Aorta (tissue), 5 donors: ENCODE results near the gene DLK1. TPM values are rescaled to one million over a fixed set of nuclear protein-coding genes. Genes with fewer than 3 reads are reported as not detected.

Source experiments
- ATAC-seq: fragments of 200-7000 bp; cut with Tn5 transposase; one replicate; pipeline ENCODE4 v1.9.1; 2022; ENCODE audit warnings: moderate library complexity; ENCODE audit not compliant: low FRiP score
- DNase-seq, 2 donors: peaks; one replicate each; pipeline ENCODE4 v3.0.0-alpha.2; 2020
- H3K27ac ChIP-seq, 2 donors: one replicate each; pipeline ENCODE4 v1.5.1; 2013; ENCODE audit warnings: low read length in 2 of 2, mild to moderate bottlenecking in 2 of 2, moderate library complexity in 2 of 2, control low read depth in 1 of 2, inconsistent platforms in 1 of 2, low read depth in 1 of 2
- H3K27me3 ChIP-seq, 2 donors: one replicate each; pipeline ENCODE4 v1.6.1; 2013; ENCODE audit warnings: control low read depth in 1 of 2, low read length in 1 of 2, mild to moderate bottlenecking in 1 of 2, moderate library complexity in 1 of 2; ENCODE audit not compliant: insufficient read depth in 2 of 2, control insufficient read depth in 1 of 2
- H3K36me3 ChIP-seq, 2 donors: one replicate each; pipeline ENCODE4 v1.6.1; 2013; ENCODE audit warnings: control low read depth in 1 of 2, low read length in 1 of 2, mild to moderate bottlenecking in 1 of 2; ENCODE audit not compliant: insufficient read depth in 2 of 2, control insufficient read depth in 1 of 2
- H3K4me1 ChIP-seq, 2 donors: one replicate each; pipeline ENCODE4 v1.6.1; 2013; ENCODE audit warnings: low read length in 2 of 2, control low read depth in 1 of 2, mild to moderate bottlenecking in 1 of 2, moderate library complexity in 1 of 2; ENCODE audit not compliant: insufficient read depth in 2 of 2, control insufficient read depth in 1 of 2
- H3K4me3 ChIP-seq, 2 donors: one replicate each; pipeline ENCODE4 v1.5.1; 2013; ENCODE audit warnings: low read length in 2 of 2, control low read depth in 1 of 2, mild to moderate bottlenecking in 1 of 2
- H3K9me3 ChIP-seq: one replicate; pipeline ENCODE4 v1.6.1; 2013; ENCODE audit warnings: mild to moderate bottlenecking, low read length; ENCODE audit not compliant: control insufficient read depth
- WGBS, 2 donors: extraction: QIAGEN DNeasy Blood & Tissue Kit; methylation state at CpG; one replicate each; pipeline ENCODE4 v1.1.7; 2013; 5-methylcytosine and 5-hydroxymethylcytosine counted together
- intact Hi-C, 2 donors: fragments of 100-400 bp; cut with DNase I; formaldehyde crosslinking; loops; one replicate each; pipeline versions ENCODE4 v1.14.2 to v1.15.0; 2022
- polyA plus RNA-seq, 2 donors: library from polyadenylated mRNA; stranded (reverse); fragments of 200-250 nt; gene quantifications; one replicate each; pipeline ENCODE4 v1.2.3, GENCODE V29; 2013
- total RNA-seq, 2 donors: library from RNA; stranded (reverse); fragmentation: NEBNext Ultra II Directional; extraction: Animal tissue kit (Norgen Biotek cat#: 25700); gene quantifications; one replicate each; pipeline ENCODE4 v1.2.1, GENCODE V29; 2021
- donor health status: healthy with polysubstance abuse.
- donor health status: Bipolar disorder and iron deficiency.
- donor health status: DM: no; HTN: no; CAD: no.
- donor health status: DM: no; HTN: no; CAD: no.
- donor health status: DM: yes; HTN: yes; CAD: no.

DLK1 gene
- total and polyA plus RNA-seq, 4 donors: 0.13 TPM; not detected in 3

DNA sequence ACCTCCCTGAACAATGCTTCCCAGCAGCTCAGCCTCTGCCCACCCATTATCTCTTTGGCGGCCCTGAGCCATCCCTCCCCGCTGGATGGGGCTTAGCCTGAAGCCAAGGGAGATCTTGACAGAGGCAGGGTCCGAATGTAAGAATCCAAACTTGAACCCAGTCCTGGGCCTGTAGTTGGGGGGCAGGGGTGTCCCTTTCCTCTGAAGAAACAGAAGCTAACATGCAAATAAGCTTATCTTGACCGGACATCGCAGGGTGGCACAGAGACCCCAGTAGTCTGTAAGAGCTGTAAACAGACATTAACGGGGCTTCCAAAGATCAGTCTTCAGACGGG lies 6.0 kb downstream of the DLK1 start:
- Histone ChIP-seq H3K27me3 (no peaks in the 10 kb centered on the region), H3K27ac (no peak overlapping the region), H3K9me3 (peaks cover 1% of the 10 kb centered on the region), H3K4me3 (no peak overlapping the region), H3K36me3 (no peaks in the 10 kb centered on the region), H3K4me1 (no peaks in the 10 kb centered on the region)
- intact Hi-C loops: no loop called here
- ATAC-seq (no peak), DNase-seq (peak; percentile 4 to 24)
- WGBS, 2 donors: 51 to 62% methylated on average over 7 of the region's 7 CpGs

DNA sequence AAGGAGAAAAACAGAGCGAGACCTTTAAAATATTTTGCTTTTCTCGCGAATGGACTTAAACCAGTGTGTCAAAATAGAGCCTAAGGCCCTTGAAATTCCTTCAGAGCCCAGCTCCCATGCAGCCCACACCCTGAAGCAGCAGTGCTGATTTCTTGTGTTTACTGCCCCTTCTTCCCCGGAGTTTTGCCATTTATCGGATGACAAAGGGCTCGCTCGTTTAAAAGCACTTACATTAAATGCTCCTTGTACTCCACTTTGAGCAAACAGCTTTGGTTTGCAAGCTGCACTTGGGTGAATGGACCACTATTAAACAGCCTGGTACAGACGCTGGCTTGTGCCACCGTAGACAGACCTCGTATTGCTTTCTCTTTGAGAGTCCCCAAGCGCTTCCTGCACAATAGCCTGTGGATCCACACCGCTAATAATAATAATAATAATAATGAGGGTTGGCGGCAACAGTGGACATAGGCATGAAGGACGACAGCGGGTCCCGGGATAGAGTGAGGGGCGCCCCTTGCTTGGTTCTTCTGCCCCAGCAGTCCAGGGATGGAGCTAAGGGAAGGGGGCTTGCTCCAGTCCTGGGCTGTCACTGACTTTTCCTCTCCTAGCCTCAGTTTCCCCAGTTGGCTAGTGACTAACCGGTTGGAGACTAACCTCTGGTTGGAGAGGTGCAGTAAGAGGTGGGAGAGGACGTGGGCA lies 6.6 kb downstream of the DLK1 start:
- ATAC-seq: no peak
- peak; percentile 11 to 19 for DNase-seq
- Histone ChIP-seq H3K27me3 (no peaks in the 10 kb centered on the region), H3K4me3 (no peak overlapping the region), H3K4me1 (no peaks in the 10 kb centered on the region), H3K9me3 (peaks cover 1% of the 10 kb centered on the region), H3K27ac (no peak overlapping the region), H3K36me3 (no peaks in the 10 kb centered on the region)
- intact Hi-C loops: no loop called here
- 58% methylated on average over 19 of the region's 19 CpGs for WGBS, 2 donors

DNA sequence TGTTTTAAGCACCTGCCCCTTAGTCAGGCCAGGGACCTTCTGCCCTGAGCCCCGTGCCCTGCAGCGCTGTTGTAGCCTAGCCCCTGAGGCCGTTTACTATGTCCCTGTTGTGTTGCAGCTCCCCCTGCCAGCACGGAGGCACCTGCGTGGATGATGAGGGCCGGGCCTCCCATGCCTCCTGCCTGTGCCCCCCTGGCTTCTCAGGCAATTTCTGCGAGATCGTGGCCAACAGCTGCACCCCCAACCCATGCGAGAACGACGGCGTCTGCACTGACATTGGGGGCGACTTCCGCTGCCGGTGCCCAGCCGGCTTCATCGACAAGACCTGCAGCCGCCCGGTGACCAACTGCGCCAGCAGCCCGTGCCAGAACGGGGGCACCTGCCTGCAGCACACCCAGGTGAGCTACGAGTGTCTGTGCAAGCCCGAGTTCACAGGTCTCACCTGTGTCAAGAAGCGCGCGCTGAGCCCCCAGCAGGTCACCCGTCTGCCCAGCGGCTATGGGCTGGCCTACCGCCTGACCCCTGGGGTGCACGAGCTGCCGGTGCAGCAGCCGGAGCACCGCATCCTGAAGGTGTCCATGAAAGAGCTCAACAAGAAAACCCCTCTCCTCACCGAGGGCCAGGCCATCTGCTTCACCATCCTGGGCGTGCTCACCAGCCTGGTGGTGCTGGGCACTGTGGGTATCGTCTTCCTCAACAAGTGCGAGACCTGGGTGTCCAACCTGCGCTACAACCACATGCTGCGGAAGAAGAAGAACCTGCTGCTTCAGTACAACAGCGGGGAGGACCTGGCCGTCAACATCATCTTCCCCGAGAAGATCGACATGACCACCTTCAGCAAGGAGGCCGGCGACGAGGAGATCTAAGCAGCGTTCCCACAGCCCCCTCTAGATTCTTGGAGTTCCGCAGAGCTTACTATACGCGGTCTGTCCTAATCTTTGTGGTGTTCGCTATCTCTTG lies 7.6 kb downstream of the DLK1 start:
- WGBS, 2 donors: 86 to 88% methylated on average over 52 of the region's 52 CpGs
- H3K27ac ChIP-seq: no peak overlapping the region
- H3K4me1 ChIP-seq: no peaks in the 10 kb centered on the region
- no peaks in the 10 kb centered on the region for H3K27me3 ChIP-seq
- ATAC-seq (no peak), DNase-seq (peak; percentile 41 to 67)
- no peak overlapping the region for H3K4me3 ChIP-seq
- intact Hi-C loops: no loop called here
- peaks cover 1% of the 10 kb centered on the region for H3K9me3 ChIP-seq
- H3K36me3 ChIP-seq: no peaks in the 10 kb centered on the region

DNA sequence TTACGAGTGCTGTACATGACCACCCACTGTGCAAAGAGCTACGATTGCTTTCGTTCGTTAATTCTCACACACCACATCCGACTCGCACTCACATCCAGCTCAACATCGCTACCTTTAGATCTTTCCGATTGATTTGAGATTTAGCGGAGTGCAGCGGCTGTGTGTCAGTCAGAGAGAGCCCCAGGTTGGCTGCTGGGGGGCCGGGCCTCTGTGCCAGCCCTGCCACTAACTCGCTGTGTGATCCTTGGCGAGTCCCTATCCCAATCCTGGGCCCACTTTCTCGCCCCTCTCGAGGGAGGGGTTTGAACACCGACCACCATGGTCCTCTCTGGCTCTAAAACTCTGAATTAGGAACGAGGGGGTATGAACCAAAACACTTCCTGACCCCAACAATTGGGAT lies 8.6 kb downstream of the DLK1 start:
- Histone ChIP-seq H3K9me3 (peaks cover 1% of the 10 kb centered on the region), H3K4me3 (no peak overlapping the region), H3K36me3 (no peaks in the 10 kb centered on the region), H3K4me1 (no peaks in the 10 kb centered on the region), H3K27me3 (no peaks in the 10 kb centered on the region), H3K27ac (no peak overlapping the region)
- intact Hi-C loops: no loop called here
- ATAC-seq: no peak
- DNase-seq: peak in 1 of 2 donors; percentile 47
- 89 to 93% methylated on average over 17 of the region's 17 CpGs for WGBS, 2 donors

DNA sequence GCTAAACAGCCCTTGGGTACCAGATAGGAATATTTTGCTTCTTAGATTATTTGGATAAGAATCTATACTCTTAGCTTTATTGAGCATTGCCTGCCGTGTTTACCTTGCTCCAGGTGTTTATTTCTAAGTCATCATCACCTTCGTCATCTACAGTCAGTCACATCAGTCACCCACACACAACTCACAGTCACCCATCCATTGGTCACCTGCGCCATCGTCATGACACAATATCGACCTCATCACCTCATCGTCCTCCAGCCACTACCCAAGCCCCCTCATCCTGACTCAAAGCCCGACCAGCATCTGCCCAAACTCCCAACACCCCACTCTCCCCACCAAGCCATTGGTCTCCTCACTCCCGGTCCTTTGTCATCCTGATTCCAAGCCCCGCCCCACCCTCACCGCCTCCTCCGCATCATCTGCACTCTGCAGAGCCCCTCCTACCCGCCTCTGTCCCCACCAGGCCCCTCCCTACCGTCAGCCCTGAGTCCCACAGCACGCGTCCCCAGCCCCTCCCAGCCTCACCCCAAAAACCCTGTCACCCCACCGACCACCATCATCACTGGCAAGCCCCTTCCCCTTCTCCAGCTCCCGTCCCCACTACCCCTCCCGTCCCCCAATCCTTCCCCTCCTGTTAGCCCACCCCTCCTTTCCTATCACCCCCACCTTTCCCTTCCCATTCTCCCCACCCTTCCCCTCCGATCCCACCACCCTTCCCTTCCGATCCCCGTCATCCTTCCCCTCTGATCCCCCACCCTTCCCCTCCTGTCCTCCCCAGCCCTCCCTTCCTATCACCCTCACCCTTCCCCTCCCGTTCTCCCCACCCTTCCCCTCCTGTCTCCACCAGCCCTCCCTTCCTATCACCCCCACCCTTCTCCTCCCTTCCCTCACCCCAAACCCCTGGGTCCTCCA lies 9.8 kb downstream of the DLK1 start:
- intact Hi-C loops: no loop called here
- H3K4me3 ChIP-seq: no peak overlapping the region
- DNase-seq (peak; percentile 27 to 48), ATAC-seq (no peak)
- no peak overlapping the region for H3K27ac ChIP-seq
- no peaks in the 10 kb centered on the region for H3K36me3 ChIP-seq
- whole genome bisulfite sequencing, 2 donors: 41% methylated on average over 22 of the region's 22 CpGs
- no peaks in the 10 kb centered on the region for H3K27me3 ChIP-seq
- H3K9me3 ChIP-seq: peaks cover 1% of the 10 kb centered on the region
- H3K4me1 ChIP-seq: no peaks in the 10 kb centered on the region

DNA sequence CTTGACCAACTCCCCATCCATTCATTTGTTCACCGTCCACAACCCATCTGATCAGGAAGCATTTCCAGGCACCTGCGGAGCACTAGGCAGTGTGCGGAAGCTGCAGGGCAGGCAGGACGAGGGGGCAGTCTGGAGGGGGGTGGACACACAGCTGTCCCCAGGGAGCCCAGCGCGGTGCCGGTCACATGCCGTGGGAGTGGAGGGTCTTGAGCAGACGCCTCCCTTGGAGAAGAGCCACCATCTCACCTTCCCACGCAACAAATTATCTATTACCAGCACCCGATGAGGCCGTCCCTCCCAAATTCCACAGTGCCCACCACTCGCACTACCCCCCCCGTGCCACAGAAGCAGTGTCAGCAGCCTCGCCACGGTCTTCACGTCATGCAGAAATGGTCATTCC lies 10.8 kb downstream of the DLK1 start:
- no peak overlapping the region for H3K27ac ChIP-seq
- H3K9me3 ChIP-seq: peaks cover 1% of the 10 kb centered on the region
- intact Hi-C loops: no loop called here
- no peaks in the 10 kb centered on the region for H3K27me3 ChIP-seq
- no peaks in the 10 kb centered on the region for H3K4me1 ChIP-seq
- H3K4me3 ChIP-seq: no peak overlapping the region
- DNase-seq (peak; percentile 35 to 69), ATAC-seq (no peak)
- WGBS, 2 donors: 83 to 85% methylated on average over 17 of the region's 17 CpGs
- H3K36me3 ChIP-seq: no peaks in the 10 kb centered on the region

DNA sequence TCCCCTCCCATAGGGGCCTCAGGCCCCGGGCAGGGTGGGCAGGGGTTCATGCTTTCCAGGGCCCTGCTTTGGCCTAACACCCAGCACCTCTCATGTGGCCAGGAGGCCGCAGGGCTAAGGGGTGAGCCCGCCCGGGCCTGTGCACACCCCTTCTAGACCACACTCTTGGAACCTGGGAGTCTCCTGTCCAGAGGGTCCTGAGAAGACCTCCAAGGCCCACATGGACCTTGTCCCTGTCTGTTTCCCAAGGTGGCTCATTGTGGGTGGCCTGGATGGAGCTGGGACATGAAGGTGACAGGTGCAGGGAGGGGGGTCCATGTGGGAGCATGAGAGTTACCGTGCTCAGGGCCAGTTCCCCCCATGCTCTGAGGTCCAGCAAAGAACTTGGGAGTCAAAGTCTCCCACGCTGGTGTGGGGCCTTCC lies 11.6 kb downstream of the DLK1 start:
- intact Hi-C loops: no loop called here
- H3K27me3 ChIP-seq: no peaks in the 10 kb centered on the region
- H3K27ac ChIP-seq: no peak overlapping the region
- no peak overlapping the region for H3K4me3 ChIP-seq
- ATAC-seq (peak; percentile 17), DNase-seq (peak; percentile 22 to 33)
- 80 to 88% methylated on average over 6 of the region's 6 CpGs for WGBS, 2 donors
- H3K9me3 ChIP-seq: peaks cover 1% of the 10 kb centered on the region
- no peaks in the 10 kb centered on the region for H3K36me3 ChIP-seq
- H3K4me1 ChIP-seq: no peaks in the 10 kb centered on the region

DNA sequence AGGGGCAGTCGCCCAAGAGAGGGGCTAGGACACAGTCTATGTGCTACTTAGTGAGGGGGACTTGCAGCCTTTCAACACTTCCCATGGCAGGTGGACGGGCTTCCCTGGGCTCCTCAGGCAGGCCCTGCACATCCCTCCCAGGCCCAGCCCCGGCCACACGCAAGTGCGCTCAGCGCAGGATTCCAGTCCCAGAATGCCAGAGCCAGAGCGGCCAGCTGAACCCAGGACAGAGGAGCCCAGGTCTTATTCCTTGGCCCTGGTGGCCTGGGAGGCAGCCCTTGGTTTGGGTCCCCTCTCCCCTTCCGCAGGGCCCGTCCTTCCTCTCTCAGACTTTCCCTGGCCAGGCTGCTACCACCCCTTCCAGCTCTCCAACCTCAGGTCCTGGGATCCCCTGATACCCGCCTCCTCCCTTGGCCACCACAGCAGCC lies 12.0 kb downstream of the DLK1 start:
- Histone ChIP-seq H3K27ac (no peak overlapping the region), H3K9me3 (peaks cover 1% of the 10 kb centered on the region), H3K4me1 (no peaks in the 10 kb centered on the region), H3K27me3 (no peaks in the 10 kb centered on the region), H3K4me3 (no peak overlapping the region), H3K36me3 (no peaks in the 10 kb centered on the region)
- intact Hi-C loops: no loop called here
- ATAC-seq (peak; percentile 20), DNase-seq (peak; percentile 17 to 74)
- 90 to 93% methylated on average over 9 to 10 of the region's 10 CpGs for WGBS, 2 donors
